HG02798 (cell line): Measurements from ENCODE around the gene PRKCA.

ENCODE experiments used
- ATAC-seq: cut with Tn5 transposase; IDR thresholded peaks from one replicate; pipeline ENCODE4 v1.9.1; 2021; ENCODE audit warnings: mild to moderate bottlenecking; ENCODE audit not compliant: unreplicated experiment, poor library complexity

The PRKCA gene

DNA sequence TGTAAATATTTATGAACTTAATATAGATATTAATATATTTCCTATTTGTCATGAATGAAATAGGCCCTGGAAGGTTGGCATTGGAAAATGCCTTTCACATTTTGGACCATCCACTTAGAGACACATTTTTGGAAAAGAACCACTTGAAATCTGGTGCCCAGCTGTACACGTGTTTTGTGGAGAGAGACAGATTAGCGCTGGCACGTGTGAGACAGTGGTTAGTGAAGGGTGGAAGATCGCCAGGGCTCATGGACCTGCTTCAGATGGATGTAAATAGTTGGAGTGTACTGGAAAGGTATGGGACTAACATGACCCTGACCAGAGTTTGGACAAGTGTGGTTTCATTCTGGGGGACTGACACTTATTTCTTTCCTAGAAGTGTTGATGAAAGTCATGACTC lies 222.9 kb downstream of the PRKCA start:
- no peak for ATAC-seq

- ATAC-seq = no peak
Measured at GRCh38 chr17:66526827-66527226, 224.4 kb downstream of the PRKCA start.

GRCh38 chr17:66527335-66527734 lies 224.9 kb downstream of the PRKCA start:
- ATAC-seq = no peak

- ATAC-seq = no peak
Measured at GRCh38 chr17:66531851-66532295, 229.5 kb downstream of the PRKCA start.

DNA sequence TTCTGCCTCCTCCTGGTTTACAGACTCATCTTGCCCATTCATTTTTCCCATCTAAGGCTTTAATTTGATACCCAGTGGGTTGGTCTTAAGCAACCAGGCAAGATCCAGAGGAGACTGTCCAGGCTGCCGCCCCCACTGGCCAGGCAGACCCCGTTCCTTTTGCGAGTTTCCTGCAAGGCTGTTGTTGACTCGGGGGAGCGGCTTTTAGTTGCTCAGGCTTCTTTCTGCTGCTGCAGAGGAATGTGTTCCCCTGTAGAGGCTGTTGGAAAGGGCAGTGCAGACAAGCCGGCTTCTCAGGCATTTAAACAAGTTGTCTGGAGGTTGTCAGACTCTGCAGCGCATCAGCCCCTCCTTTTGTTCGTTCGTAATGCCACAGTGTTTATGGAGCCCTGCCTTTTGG lies 231.2 kb downstream of the PRKCA start:
- no peak for ATAC-seq

DNA sequence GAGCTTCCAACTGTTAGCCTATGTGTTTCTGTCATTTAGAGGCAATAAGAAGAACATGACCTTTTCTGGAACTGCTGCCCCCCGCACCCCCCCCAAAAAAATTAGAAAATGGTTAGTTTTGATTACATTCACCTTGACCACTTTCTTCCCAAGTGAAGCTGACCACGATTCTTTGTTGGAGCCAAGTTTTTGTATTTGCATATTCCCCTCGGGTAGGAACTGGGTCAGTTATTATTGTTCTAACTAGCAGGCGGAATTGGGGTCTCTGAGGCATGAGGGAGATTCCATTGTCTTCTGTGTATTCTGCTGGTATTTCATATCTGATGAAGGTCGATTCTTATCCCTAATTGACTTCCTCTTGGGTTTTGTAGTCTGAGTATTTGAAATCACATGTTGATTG lies 231.6 kb downstream of the PRKCA start:
- no peak for ATAC-seq

DNA sequence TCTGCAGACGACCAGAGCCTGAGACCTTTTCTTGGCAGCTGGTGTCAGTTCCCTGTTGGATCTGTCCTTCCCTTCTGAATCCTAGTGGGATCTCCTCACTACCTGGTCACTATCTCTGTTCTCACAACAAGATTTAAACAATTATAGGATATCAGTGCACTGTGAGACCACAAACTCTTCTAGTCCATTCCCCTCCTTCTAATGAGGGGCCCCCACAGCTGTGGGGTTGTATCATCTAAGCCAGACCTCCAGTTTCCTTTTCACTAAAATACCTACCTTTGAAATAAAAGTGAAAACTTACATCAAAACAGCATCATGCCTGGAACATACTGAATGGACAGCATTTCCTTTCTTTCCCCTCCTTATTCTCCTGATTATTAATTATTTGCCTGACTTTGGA lies 233.2 kb downstream of the PRKCA start:
- ATAC-seq = no peak

- ATAC-seq = no peak
Measured at GRCh38 chr17:66537502-66537901, 235.1 kb downstream of the PRKCA start.

- ATAC-seq = no peak
Measured at GRCh38 chr17:66538776-66539175, 236.4 kb downstream of the PRKCA start.

DNA sequence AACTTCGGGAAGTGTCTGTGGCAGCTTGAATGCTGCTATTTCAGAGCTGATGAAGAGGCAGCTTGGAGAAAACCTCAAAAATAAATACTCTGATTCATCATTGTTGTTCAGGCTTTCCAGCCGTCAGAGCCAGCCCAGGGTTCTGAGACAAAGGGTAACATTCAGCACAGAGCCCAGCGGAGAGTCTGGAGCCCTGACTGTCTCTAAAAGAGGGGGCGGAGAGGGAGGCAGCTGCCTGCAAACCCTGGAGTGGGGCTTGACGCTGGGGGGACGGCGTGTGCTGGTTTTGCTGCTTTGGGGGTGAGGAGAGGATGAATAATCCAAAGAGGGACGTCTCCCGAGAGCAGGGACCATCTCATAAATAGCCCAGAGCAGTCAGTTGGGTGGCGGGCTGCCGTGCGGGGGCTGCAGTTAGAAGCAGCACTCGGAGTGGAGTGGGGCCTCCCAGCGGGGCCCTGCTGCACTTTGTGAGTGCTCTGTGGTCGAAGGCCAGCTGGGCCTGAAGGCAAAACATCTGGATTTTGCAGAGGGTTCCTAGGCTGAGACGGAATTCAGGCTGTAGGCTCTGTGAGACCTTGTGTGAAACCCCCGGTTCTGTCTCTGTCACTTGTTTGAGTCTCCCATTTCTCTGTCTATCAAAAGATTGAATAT lies 237.8 kb downstream of the PRKCA start:
- no peak for ATAC-seq

GRCh38 chr17:66541461-66542128 lies 239.2 kb downstream of the PRKCA start:
- peak; percentile 65 for ATAC-seq

DNA sequence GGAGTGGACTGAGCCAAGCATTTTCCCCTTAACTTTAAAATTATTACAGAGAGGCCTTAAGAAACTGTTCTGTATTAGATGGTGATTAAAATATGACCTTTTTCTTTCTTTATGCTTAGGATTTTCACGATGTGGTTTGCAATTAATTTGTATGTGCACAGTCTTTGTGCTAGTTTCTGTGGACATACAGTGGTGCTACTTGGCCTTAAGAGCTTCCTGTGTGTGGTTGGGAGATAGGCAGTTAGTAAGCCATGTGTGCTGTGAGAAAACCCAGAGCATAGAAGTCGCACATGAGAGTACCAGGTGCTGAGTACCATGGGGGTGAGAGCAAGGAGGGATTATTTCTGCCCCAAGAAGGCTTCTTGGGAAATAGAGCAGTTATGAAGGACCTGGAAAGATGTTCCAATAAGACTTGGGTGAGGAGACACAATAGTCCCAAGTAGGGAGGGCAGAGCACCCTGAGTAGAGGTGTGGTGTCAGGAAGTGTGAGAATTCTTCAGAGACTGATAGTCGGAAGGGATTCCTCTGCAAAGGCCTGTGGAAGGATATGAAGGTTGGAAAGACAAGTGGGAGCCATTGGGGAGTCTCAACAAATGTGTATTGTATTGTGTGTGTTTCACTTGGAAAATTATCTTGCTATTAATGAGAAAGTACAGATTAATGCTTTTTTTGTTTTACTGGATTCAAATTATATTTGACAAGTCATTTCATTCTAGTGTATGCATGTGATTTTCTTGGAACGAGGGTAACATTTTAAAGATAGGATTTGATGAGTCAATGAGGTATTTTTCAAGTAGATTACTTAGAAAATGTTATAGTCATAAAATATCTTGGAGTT lies 239.9 kb downstream of the PRKCA start:
- peak; percentile 92 for ATAC-seq

GRCh38 chr17:66542967-66543520 lies 240.6 kb downstream of the PRKCA start:
- no peak for ATAC-seq

- no peak for ATAC-seq
Measured at GRCh38 chr17:66543526-66543925, 241.1 kb downstream of the PRKCA start.

DNA sequence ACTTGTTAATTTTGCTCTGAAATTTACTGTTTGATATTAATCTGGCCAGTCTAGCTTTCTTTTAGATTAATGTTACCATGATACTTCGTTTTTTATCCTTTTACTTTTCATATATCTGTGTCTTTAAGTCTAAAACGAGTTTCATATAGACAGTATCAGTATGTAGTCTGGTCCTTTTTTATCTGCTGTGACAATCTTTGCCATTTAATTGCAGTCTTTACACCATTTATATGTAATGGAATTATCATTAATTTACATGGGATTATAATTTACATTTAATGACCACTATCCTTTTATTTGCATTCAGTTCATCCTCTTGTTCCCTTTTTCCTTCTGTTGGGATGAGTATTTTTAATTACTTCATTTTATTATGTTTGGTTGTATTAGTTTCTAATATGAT lies 243.5 kb downstream of the PRKCA start:
- ATAC-seq = no peak

DNA sequence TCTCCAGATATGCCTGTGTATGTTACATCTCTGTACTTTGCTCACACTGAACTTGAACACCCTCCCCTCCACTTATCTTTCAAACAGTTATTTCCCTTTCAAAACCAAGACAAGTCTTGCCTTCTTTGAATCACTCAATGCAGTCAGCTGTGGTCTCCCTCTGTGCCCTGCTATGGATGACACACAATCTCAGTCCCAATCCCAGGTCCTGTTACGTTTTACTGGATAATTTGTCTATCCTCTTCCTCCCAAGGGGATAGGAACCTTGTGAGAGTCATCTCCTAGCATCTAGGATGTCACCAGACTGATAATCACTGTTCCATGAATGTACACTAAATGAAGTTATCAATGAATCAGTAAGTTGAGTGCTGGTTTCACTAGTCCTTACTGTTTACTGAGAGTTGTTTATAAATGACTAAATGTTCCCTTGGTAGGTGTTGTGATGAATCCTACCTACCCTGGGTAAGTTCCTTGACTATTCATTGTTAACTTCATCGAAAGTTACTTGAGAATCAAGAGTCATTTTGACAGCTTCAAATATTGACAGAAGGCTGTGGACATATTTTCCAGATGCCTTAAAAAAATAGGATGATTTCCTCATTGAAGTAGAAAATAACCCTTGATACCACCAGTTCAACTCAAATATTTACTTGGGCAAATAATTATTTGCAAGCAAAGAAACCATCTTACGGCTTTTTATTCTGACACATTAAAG lies 244.9 kb downstream of the PRKCA start:
- no peak for ATAC-seq

- no peak for ATAC-seq
Measured at GRCh38 chr17:66548158-66548557, 245.7 kb downstream of the PRKCA start.

- no peak for ATAC-seq
Measured at GRCh38 chr17:66548659-66549310, 246.4 kb downstream of the PRKCA start.

DNA sequence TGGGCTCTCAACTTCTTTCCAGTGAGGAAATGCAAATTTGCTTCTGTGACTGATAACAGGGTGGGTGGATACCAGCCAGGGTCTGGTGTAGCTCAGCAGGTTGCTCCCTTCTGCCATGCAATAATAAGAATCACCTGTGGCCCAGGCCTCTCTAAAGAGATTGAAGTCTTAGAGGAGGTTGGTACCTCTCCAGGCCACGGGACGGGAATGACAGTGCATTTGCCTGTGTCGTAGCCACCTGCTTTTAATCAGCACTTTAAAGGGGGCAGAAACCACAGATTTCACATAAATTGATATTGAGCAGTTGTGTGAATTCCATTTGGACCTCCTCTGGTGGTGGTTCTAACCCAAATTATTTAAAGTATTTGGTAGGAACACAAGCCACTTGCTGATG lies 246.9 kb downstream of the PRKCA start:
- ATAC-seq = no peak

- ATAC-seq = no peak
Measured at GRCh38 chr17:66549731-66550207, 247.4 kb downstream of the PRKCA start.
